ENCODE data around the gene RYR1. TPM values are rescaled to one million over a fixed set of nuclear protein-coding genes. Genes with fewer than 3 reads are reported as not detected.

RYR1 gene
- total RNA-seq, 1 donor from 2014 or later: 0.32 TPM

GRCh38 chr19:38399537-38399936 lies 34.0 kb upstream of the RYR1 start:
- H3K9me3 ChIP-seq (ENCODE audit: insufficient read depth, low read depth, low read length): no peaks in the 10 kb centered on the region
- no peak overlapping the region for H3K27ac ChIP-seq (ENCODE audit: low read depth, low read length)
- H3K27me3 ChIP-seq (ENCODE audit: insufficient read depth, low read length): no peaks in the 10 kb centered on the region
- H3K4me2 ChIP-seq (ENCODE audit: low read length): no peak overlapping the region
- H3K79me2 ChIP-seq (ENCODE audit: insufficient read depth, low read length): peaks cover 8% of the 10 kb centered on the region
- H3K4me1 ChIP-seq (ENCODE audit: insufficient read depth, low read length): peaks cover 4% of the 10 kb centered on the region
- Mint-ChIP-seq H3K4me1 (ENCODE audit: low read depth, unreplicated experiment) (peaks cover 16% of the 10 kb centered on the region), H3K36me3 (ENCODE audit: low read depth, unreplicated experiment) (peaks cover 11% of the 10 kb centered on the region), H3K4me3 (ENCODE audit: unreplicated experiment) (no peak overlapping the region), H3K27ac (ENCODE audit: unreplicated experiment) (no peak overlapping the region), H3K9me3 (ENCODE audit: unreplicated experiment) (peaks cover 3% of the 10 kb centered on the region), H3K27me3 (ENCODE audit: low read depth, unreplicated experiment) (peaks cover 9% of the 10 kb centered on the region)
- H3K4me3 ChIP-seq (ENCODE audit: insufficient read depth, low read depth, low read length): no peak overlapping the region
- no peak overlapping the region for H3K9ac ChIP-seq (ENCODE audit: low read length)
- TF ChIP-seq, protein P1, sequence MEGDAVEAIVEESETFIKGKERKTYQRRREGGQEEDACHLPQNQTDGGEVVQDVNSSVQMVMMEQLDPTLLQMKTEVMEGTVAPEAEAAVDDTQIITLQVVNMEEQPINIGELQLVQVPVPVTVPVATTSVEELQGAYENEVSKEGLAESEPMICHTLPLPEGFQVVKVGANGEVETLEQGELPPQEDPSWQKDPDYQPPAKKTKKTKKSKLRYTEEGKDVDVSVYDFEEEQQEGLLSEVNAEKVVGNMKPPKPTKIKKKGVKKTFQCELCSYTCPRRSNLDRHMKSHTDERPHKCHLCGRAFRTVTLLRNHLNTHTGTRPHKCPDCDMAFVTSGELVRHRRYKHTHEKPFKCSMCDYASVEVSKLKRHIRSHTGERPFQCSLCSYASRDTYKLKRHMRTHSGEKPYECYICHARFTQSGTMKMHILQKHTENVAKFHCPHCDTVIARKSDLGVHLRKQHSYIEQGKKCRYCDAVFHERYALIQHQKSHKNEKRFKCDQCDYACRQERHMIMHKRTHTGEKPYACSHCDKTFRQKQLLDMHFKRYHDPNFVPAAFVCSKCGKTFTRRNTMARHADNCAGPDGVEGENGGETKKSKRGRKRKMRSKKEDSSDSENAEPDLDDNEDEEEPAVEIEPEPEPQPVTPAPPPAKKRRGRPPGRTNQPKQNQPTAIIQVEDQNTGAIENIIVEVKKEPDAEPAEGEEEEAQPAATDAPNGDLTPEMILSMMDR (IDR thresholded peaks at IDR 0.05; ENCODE audit: insufficient read depth, low read depth, low read length): no peak
- TF ChIP-seq EZH2 (IDR thresholded peaks at IDR 0.05; ENCODE audit: insufficient read depth, low read length): no peak
- DNase-seq (ENCODE audit: low read depth): no peak
- no peaks in the 10 kb centered on the region for H3K36me3 ChIP-seq (ENCODE audit: insufficient read depth, low read length)
- no peak overlapping the region for H2AFZ ChIP-seq (ENCODE audit: low read depth, low read length)
- FAIRE-seq: no peak
- peaks cover 22% of the 10 kb centered on the region for H4K20me1 ChIP-seq (ENCODE audit: insufficient read depth, low read length)

DNA sequence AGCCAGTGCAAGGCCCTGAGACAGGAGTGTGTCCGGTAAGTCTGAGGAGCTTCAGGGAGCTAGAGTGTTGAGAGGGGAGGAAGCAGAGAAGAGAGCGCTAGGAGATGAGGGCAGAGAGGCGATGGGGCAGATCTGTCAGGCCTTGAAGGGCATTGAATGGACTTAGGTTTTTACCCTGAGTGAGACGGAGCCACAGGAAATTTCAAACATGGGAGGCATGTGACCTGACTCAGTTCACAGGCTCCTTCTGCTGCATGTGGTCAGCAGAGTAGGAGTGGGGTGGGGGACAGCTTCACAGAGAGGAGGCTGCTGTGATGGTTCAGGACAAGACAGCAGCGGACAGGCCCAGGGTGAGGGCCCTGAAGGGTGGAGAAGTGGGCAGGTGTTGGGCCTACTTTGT lies 33.1 kb upstream of the RYR1 start:
- no peak overlapping the region for H2AFZ ChIP-seq (ENCODE audit: low read depth, low read length)
- peaks cover 16% of the 10 kb centered on the region for H4K20me1 ChIP-seq (ENCODE audit: insufficient read depth, low read length)
- no peak overlapping the region for H3K4me2 ChIP-seq (ENCODE audit: low read length)
- H3K9ac ChIP-seq (ENCODE audit: low read length): no peak overlapping the region
- no peak for DNase-seq (ENCODE audit: low read depth)
- no peak overlapping the region for H3K27ac ChIP-seq (ENCODE audit: low read depth, low read length)
- Mint-ChIP-seq H3K27ac (ENCODE audit: unreplicated experiment) (peak overlapping the region; percentile 95), H3K4me3 (ENCODE audit: unreplicated experiment) (no peak overlapping the region), H3K4me1 (ENCODE audit: low read depth, unreplicated experiment) (peaks cover 16% of the 10 kb centered on the region), H3K36me3 (ENCODE audit: low read depth, unreplicated experiment) (peaks cover 10% of the 10 kb centered on the region), H3K9me3 (ENCODE audit: unreplicated experiment) (peaks cover 3% of the 10 kb centered on the region), H3K27me3 (ENCODE audit: low read depth, unreplicated experiment) (peaks cover 7% of the 10 kb centered on the region)
- H3K4me1 ChIP-seq (ENCODE audit: insufficient read depth, low read length): peaks cover 4% of the 10 kb centered on the region
- no peaks in the 10 kb centered on the region for H3K9me3 ChIP-seq (ENCODE audit: insufficient read depth, low read depth, low read length)
- TF ChIP-seq EZH2 (IDR thresholded peaks at IDR 0.05; ENCODE audit: insufficient read depth, low read length): no peak
- TF ChIP-seq, protein P1 (IDR thresholded peaks at IDR 0.05; ENCODE audit: insufficient read depth, low read depth, low read length): no peak
- no peaks in the 10 kb centered on the region for H3K27me3 ChIP-seq (ENCODE audit: insufficient read depth, low read length)
- no peak overlapping the region for H3K4me3 ChIP-seq (ENCODE audit: insufficient read depth, low read depth, low read length)
- no peaks in the 10 kb centered on the region for H3K36me3 ChIP-seq (ENCODE audit: insufficient read depth, low read length)
- FAIRE-seq: no peak
- peaks cover 8% of the 10 kb centered on the region for H3K79me2 ChIP-seq (ENCODE audit: insufficient read depth, low read length)

DNA sequence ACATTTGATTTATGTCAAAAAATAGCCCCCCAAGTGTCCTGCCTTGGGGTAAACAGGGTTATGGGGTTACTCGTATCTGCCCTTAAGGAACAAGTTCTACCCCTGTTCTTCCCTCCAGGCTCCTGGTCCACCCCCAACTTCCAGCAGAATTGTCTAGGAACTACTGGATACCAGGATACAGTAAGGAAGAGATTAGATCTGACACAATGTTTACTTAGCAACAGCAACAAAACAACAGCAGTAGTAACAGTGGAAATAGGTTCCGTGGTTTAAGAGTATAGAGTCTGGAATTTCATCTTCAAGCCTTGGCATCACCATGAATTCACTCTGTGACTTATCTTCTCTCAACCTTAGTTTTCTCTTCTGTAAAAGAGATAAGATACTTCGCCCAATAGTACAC lies 32.3 kb upstream of the RYR1 start:
- H3K4me2 ChIP-seq (ENCODE audit: low read length): no peak overlapping the region
- no peaks in the 10 kb centered on the region for H3K27me3 ChIP-seq (ENCODE audit: insufficient read depth, low read length)
- Mint-ChIP-seq H3K9me3 (ENCODE audit: unreplicated experiment) (peaks cover 3% of the 10 kb centered on the region), H3K27me3 (ENCODE audit: low read depth, unreplicated experiment) (peaks cover 7% of the 10 kb centered on the region), H3K4me1 (ENCODE audit: low read depth, unreplicated experiment) (peaks cover 16% of the 10 kb centered on the region), H3K36me3 (ENCODE audit: low read depth, unreplicated experiment) (peaks cover 12% of the 10 kb centered on the region), H3K27ac (ENCODE audit: unreplicated experiment) (peak overlapping the region; percentile 19), H3K4me3 (ENCODE audit: unreplicated experiment) (peak overlapping the region; percentile 27)
- DNase-seq (ENCODE audit: low read depth): peak; percentile 46
- no peak for TF ChIP-seq EZH2 (IDR thresholded peaks at IDR 0.05; ENCODE audit: insufficient read depth, low read length)
- TF ChIP-seq, protein P1 (IDR thresholded peaks at IDR 0.05; ENCODE audit: insufficient read depth, low read depth, low read length): no peak
- H3K9me3 ChIP-seq (ENCODE audit: insufficient read depth, low read depth, low read length): no peaks in the 10 kb centered on the region
- H3K4me3 ChIP-seq (ENCODE audit: insufficient read depth, low read depth, low read length): no peak overlapping the region
- H3K36me3 ChIP-seq (ENCODE audit: insufficient read depth, low read length): no peaks in the 10 kb centered on the region
- H3K79me2 ChIP-seq (ENCODE audit: insufficient read depth, low read length): peaks cover 8% of the 10 kb centered on the region
- H3K27ac ChIP-seq (ENCODE audit: low read depth, low read length): no peak overlapping the region
- no peak overlapping the region for H3K9ac ChIP-seq (ENCODE audit: low read length)
- H4K20me1 ChIP-seq (ENCODE audit: insufficient read depth, low read length): peaks cover 15% of the 10 kb centered on the region
- no peak overlapping the region for H2AFZ ChIP-seq (ENCODE audit: low read depth, low read length)
- no peak for FAIRE-seq
- peaks cover 4% of the 10 kb centered on the region for H3K4me1 ChIP-seq (ENCODE audit: insufficient read depth, low read length)

Measured in astrocyte (in vitro differentiated cells and primary cell).